Fibroblast of lung (primary cell): ENCODE measurements around the gene TMEM150A. TPM values are rescaled to one million over a fixed set of nuclear protein-coding genes. Genes with fewer than 3 reads are reported as not detected.

ENCODE experiments used
- DNase-seq, 2 donors: peaks; one replicate each; pipeline versions ENCODE4 v3.0.0 to v3.0.0-alpha.2; 2010; ENCODE audit warnings: low read depth in 2 of 2
- H2AFZ ChIP-seq: 2 replicates; pipeline ENCODE4 v1.5.1; 2012; ENCODE audit warnings: low read length, control low read depth, inconsistent platforms
- H3K27ac ChIP-seq: 2 replicates; pipeline ENCODE4 v1.5.1; 2011; ENCODE audit warnings: low read length, control low read depth; ENCODE audit not compliant: insufficient read depth
- H3K27me3 ChIP-seq: 2 replicates; pipeline ENCODE4 v1.5.1; 2011; ENCODE audit warnings: mild to moderate bottlenecking, low read length; ENCODE audit not compliant: control insufficient read depth, insufficient read depth
- H3K36me3 ChIP-seq: 2 replicates; pipeline ENCODE4 v1.5.1; 2011; ENCODE audit warnings: low read length; ENCODE audit not compliant: control insufficient read depth, insufficient read depth
- H3K4me1 ChIP-seq: 2 replicates; pipeline ENCODE4 v1.5.1; 2011; ENCODE audit warnings: low read length; ENCODE audit not compliant: control insufficient read depth, insufficient read depth; ENCODE audit errors: extremely low read depth
- H3K4me2 ChIP-seq: 2 replicates; pipeline ENCODE4 v1.5.1; 2011; ENCODE audit warnings: low read length, control low read depth; ENCODE audit not compliant: insufficient read depth; ENCODE audit errors: extremely low read depth
- H3K4me3 ChIP-seq, 4 experiments: fragments of 200-600 bp in 1 of 4; sonication (generic) in 1 of 4; replicated peaks in 1 of 4; 2 replicates each; pipeline ENCODE4 v1.5.1; 2011 to 2016; ENCODE audit warnings: low read length in 4 of 4, low read depth in 3 of 4, mild to moderate bottlenecking in 3 of 4, control low read depth in 2 of 4, inconsistent platforms in 1 of 4, mixed read lengths in 1 of 4; ENCODE audit not compliant: insufficient read depth in 1 of 4; ENCODE audit errors: control extremely low read depth in 1 of 4
- H3K79me2 ChIP-seq: 2 replicates; pipeline ENCODE4 v1.5.1; 2012; ENCODE audit warnings: mild to moderate bottlenecking, low read length, inconsistent platforms; ENCODE audit not compliant: control insufficient read depth, insufficient read depth
- H3K9ac ChIP-seq: 2 replicates; pipeline ENCODE4 v1.5.1; 2011; ENCODE audit warnings: mild to moderate bottlenecking, low read length, control low read depth; ENCODE audit not compliant: insufficient read depth
- H3K9me3 ChIP-seq: 2 replicates; pipeline ENCODE4 v1.5.1; 2012; ENCODE audit warnings: low read depth, low read length; ENCODE audit not compliant: control insufficient read depth, insufficient read depth
- H4K20me1 ChIP-seq: 2 replicates; pipeline ENCODE4 v1.5.1; 2011; ENCODE audit warnings: low read length; ENCODE audit not compliant: control insufficient read depth, insufficient read depth; ENCODE audit errors: extremely low read depth
- EZH2 ChIP-seq: IDR thresholded peaks from 2 replicates; pipeline ENCODE4 v1.5.1; 2012; ENCODE audit warnings: low read length, control low read depth, mild to moderate bottlenecking; ENCODE audit errors: missing control alignments
- polyA plus RNA-seq, 2 donors: library from polyadenylated mRNA; depleted of rRNA in 1 of 2; stranded (reverse) in 1 of 2; unstranded in 1 of 2; fragments of >200 nt; gene quantifications; 2 replicates each; pipeline ENCODE4 v1.2.1, GENCODE V29; 2011 to 2012; ENCODE audit warnings: missing spikeins in 1 of 2
- total RNA-seq: library from RNA; depleted of rRNA; stranded (reverse); fragments of >200 nt; gene quantifications from 2 replicates; pipeline ENCODE4 v1.2.1, GENCODE V29; 2014
- TF ChIP-seq, protein P1 (sequence below), 2 donors: IDR thresholded peaks in 1 of 2; conservative IDR thresholded peaks in 1 of 2; 1 replicate in 1 of 2; 2 replicates in 1 of 2; pipeline ENCODE4 v1.5.1; 2011 to 2012; ENCODE audit warnings: low read length in 2 of 2, control low read depth in 1 of 2, inconsistent platforms in 1 of 2, low read depth in 1 of 2, mild to moderate bottlenecking in 1 of 2

TMEM150A gene
- total and polyA plus RNA-seq, 2 donors (not counting 1 experiment from before 2014, with no cell fraction given): 13.2 to 15.5 TPM

DNA sequence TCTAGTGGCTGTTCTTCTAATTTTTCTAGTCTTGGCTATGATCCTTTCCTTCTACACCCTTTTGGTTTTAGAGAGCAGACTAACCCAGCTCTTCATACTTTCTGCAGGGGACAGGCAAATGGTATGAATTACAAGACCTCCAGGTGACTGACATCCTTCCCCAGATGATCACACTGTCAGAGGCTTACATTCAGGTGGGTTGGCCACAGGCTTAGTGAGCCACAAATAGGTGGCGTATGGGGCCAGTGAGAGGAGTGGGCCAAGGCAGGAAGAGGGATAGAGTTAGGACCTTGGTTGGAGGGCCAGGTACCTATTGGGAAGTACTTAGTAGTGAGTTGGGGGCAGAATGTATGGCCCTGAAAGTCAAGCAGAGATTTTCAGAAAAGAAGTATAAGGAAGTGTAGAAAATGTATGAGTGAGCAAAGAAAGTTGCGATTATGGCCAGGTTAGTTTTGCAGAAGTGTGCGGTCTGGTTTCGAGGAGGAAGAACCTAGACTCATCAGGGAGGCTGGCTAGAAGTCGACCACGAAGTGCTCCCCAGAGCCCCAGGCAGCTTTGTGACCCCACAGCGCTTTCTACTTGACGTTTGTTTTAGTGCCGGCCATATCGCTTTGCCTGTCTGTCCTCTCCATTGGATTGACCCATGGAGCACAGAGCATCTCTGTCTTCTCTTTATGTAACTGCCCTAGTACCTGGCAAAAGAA lies 45.5 kb upstream of the TMEM150A start:
- Histone ChIP-seq H3K9me3 (no peaks in the 10 kb centered on the region), H3K27ac (no peak overlapping the region), H3K79me2 (no peaks in the 10 kb centered on the region), H3K27me3 (no peaks in the 10 kb centered on the region), H3K4me3 (no peak overlapping the region), H3K4me2 (no peak overlapping the region), H3K4me1 (peaks cover 26% of the 10 kb centered on the region), H2AFZ (no peak overlapping the region), H3K9ac (no peak overlapping the region), H3K36me3 (peaks cover 9% of the 10 kb centered on the region), H4K20me1 (no peaks in the 10 kb centered on the region)
- DNase-seq: no peak
- no peak for TF ChIP-seq EZH2
- TF ChIP-seq, protein P1, sequence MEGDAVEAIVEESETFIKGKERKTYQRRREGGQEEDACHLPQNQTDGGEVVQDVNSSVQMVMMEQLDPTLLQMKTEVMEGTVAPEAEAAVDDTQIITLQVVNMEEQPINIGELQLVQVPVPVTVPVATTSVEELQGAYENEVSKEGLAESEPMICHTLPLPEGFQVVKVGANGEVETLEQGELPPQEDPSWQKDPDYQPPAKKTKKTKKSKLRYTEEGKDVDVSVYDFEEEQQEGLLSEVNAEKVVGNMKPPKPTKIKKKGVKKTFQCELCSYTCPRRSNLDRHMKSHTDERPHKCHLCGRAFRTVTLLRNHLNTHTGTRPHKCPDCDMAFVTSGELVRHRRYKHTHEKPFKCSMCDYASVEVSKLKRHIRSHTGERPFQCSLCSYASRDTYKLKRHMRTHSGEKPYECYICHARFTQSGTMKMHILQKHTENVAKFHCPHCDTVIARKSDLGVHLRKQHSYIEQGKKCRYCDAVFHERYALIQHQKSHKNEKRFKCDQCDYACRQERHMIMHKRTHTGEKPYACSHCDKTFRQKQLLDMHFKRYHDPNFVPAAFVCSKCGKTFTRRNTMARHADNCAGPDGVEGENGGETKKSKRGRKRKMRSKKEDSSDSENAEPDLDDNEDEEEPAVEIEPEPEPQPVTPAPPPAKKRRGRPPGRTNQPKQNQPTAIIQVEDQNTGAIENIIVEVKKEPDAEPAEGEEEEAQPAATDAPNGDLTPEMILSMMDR (conservative IDR thresholded peaks at IDR 0.05 in 1 of 2, IDR thresholded peaks at IDR 0.05 in 1 of 2; ENCODE audit: low read depth in 1 of 2, low read length in 2 of 2): no peak

DNA sequence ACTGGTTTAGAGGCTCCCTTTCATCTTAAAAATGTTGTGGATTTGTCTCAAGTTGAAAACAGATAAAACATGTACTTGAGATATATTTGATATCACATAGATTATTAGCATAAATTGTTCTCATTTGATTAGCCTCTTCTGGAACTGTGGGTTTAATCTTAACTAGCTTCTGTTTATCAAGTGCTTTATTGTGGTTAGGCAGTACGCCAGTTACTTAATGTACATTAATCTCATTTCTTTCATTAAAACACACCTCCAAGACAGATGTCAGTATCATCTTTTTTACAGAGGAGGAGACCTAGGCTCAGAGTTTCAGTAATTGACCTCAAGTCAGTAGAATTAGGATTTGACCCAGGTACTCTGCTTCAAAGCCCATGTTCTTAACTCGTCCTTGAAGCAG lies 43.7 kb upstream of the TMEM150A start:
- no peak overlapping the region for H3K4me3 ChIP-seq
- no peak for TF ChIP-seq EZH2
- TF ChIP-seq, protein P1 (conservative IDR thresholded peaks at IDR 0.05 in 1 of 2, IDR thresholded peaks at IDR 0.05 in 1 of 2; ENCODE audit: low read depth in 1 of 2, low read length in 2 of 2): no peak
- H3K9me3 ChIP-seq: no peaks in the 10 kb centered on the region
- H3K36me3 ChIP-seq: peaks cover 17% of the 10 kb centered on the region
- H3K79me2 ChIP-seq: no peaks in the 10 kb centered on the region
- no peak overlapping the region for H3K4me2 ChIP-seq
- H3K9ac ChIP-seq: no peak overlapping the region
- H4K20me1 ChIP-seq: no peaks in the 10 kb centered on the region
- no peak overlapping the region for H2AFZ ChIP-seq
- peaks cover 21% of the 10 kb centered on the region for H3K4me1 ChIP-seq
- DNase-seq: no peak
- H3K27ac ChIP-seq: no peak overlapping the region
- no peaks in the 10 kb centered on the region for H3K27me3 ChIP-seq

DNA sequence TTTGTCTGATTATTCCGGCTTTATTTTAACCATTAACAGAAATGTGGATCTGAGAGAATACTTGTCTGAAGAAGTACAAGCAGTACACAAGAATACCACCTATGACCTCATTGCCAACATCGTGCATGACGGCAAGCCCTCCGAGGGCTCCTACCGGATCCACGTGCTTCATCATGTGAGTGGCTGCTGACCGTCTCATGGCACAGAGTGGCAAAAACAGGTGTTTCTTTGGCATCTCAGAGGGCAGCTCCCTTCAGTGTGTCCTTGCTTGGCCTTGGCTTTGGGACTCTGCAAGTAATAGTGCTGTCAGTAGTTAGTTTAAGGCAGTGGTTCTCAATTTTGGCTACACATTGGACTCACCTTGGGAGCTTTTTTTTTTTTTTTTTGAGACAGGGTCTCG lies 42.4 kb upstream of the TMEM150A start:
- no peaks in the 10 kb centered on the region for H3K27me3 ChIP-seq
- H3K27ac ChIP-seq: no peak overlapping the region
- no peak overlapping the region for H3K4me2 ChIP-seq
- TF ChIP-seq EZH2: no peak
- H3K9me3 ChIP-seq: no peaks in the 10 kb centered on the region
- H2AFZ ChIP-seq: no peak overlapping the region
- H3K4me1 ChIP-seq: peaks cover 17% of the 10 kb centered on the region
- no peak overlapping the region for H3K4me3 ChIP-seq
- H3K79me2 ChIP-seq: no peaks in the 10 kb centered on the region
- no peaks in the 10 kb centered on the region for H4K20me1 ChIP-seq
- no peak for DNase-seq
- no peak overlapping the region for H3K9ac ChIP-seq
- peaks cover 19% of the 10 kb centered on the region for H3K36me3 ChIP-seq
